ENCODE results near the gene RBM15. TPM values are rescaled to one million over a fixed set of nuclear protein-coding genes. Genes with fewer than 3 reads are reported as not detected.

Gene RBM15
- total RNA-seq, 4 donors from 2014 or later: 18.3 to 37.1 (median 21.1) TPM

GRCh38 chr1:110308247-110308646, 30.9 kb upstream of the RBM15 start:
- 56 to 77% methylated on average over 3 of the region's 3 CpGs for WGBS, 2 donors
- intact Hi-C loops (cut with DNase I; ENCODE audit: low total_unique reads): no loop called here
- no peak for TF ChIP-seq CTCF (IDR thresholded peaks at IDR 0.05)
- no peak for TF ChIP-seq POLR2A (IDR thresholded peaks at IDR 0.05)
- DNase-seq (ENCODE audit: low spot score in 2 of 2): no peak
- H3K4me3 ChIP-seq (ENCODE audit: low read depth, poor library complexity, severe bottlenecking): no peak overlapping the region

- 56 to 100% methylated on average over 1 of the region's 1 CpG for WGBS, 2 donors
- no peak for TF ChIP-seq CTCF (IDR thresholded peaks at IDR 0.05)
- TF ChIP-seq POLR2A (IDR thresholded peaks at IDR 0.05): no peak
- intact Hi-C loops (cut with DNase I; ENCODE audit: low total_unique reads): no loop called here
- no peak for DNase-seq (ENCODE audit: low spot score in 2 of 2)
- no peak overlapping the region for H3K4me3 ChIP-seq (ENCODE audit: low read depth, poor library complexity, severe bottlenecking)
Measured at GRCh38 chr1:110309139-110309538, 30.0 kb upstream of the RBM15 start.

GRCh38 chr1:110309767-110310166, 29.4 kb upstream of the RBM15 start:
- intact Hi-C loops (cut with DNase I; ENCODE audit: low total_unique reads): no loop called here
- TF ChIP-seq CTCF (IDR thresholded peaks at IDR 0.05) (no peak), POLR2A (IDR thresholded peaks at IDR 0.05) (no peak)
- 69 to 83% methylated on average over 3 of the region's 3 CpGs for WGBS, 2 donors
- no peak for DNase-seq (ENCODE audit: low spot score in 2 of 2)
- H3K4me3 ChIP-seq (ENCODE audit: low read depth, poor library complexity, severe bottlenecking): no peak overlapping the region

GRCh38 chr1:110310300-110310699, 28.9 kb upstream of the RBM15 start:
- DNase-seq (ENCODE audit: low spot score in 2 of 2): no peak
- no peak for TF ChIP-seq CTCF (IDR thresholded peaks at IDR 0.05)
- TF ChIP-seq POLR2A (IDR thresholded peaks at IDR 0.05): no peak
- intact Hi-C loops (cut with DNase I; ENCODE audit: low total_unique reads): no loop called here
- WGBS, 2 donors: 79 to 84% methylated on average over 7 of the region's 7 CpGs
- no peak overlapping the region for H3K4me3 ChIP-seq (ENCODE audit: low read depth, poor library complexity, severe bottlenecking)

GRCh38 chr1:110312188-110313121, 26.7 kb upstream of the RBM15 start:
- TF ChIP-seq CTCF (IDR thresholded peaks at IDR 0.05): peak in 1 of 3 donors; percentile 75
- no peak for TF ChIP-seq POLR2A (IDR thresholded peaks at IDR 0.05)
- 41 to 44% methylated on average over 14 of the region's 14 CpGs for WGBS, 2 donors
- intact Hi-C loops (cut with DNase I; ENCODE audit: low total_unique reads): loop anchor here (2.0 kb wide), 1 partner anchor 110 kb away; no protein-coding TSS in a partner anchor
- DNase-seq (ENCODE audit: low spot score in 2 of 2): peak; percentile 63 to 92
- H3K4me3 ChIP-seq (ENCODE audit: low read depth, poor library complexity, severe bottlenecking): no peak overlapping the region
